Keratinocyte (primary cell): Measurements from ENCODE around the gene HSD17B14. TPM values are rescaled to one million over a fixed set of nuclear protein-coding genes. Genes with fewer than 3 reads are reported as not detected.
A peak's percentile ranks its signal among the peaks of the same experiment; 100 is the strongest.

Experiments used
- DNase-seq: peaks from one replicate; pipeline ENCODE4 v3.0.0-alpha.2; 2011; ENCODE audit warnings: low read depth, missing footprints, low spot score
- FAIRE-seq: peaks from 2 replicates; lab custom pipeline; 2011; peaks lifted over from hg19 to GRCh38; lab: Jason Lieb, UNC
- H2AFZ ChIP-seq: 2 replicates; pipeline ENCODE4 v1.6.0; 2012; ENCODE audit warnings: low read length, control low read depth, inconsistent platforms; ENCODE audit not compliant: control insufficient read depth
- H3K27ac ChIP-seq: 2 replicates; pipeline ENCODE4 v1.5.1; 2011; ENCODE audit warnings: low read length; ENCODE audit not compliant: control insufficient read depth, insufficient read depth
- H3K27me3 ChIP-seq: 3 replicates; pipeline ENCODE4 v1.6.0; 2011; ENCODE audit warnings: low read length; ENCODE audit not compliant: control insufficient read depth, insufficient read depth; ENCODE audit errors: extremely low read depth
- H3K36me3 ChIP-seq, 2 experiments: 2 replicates in 1 of 2; 3 replicates in 1 of 2; pipeline ENCODE4 v1.5.1; 2011; ENCODE audit warnings: low read length in 2 of 2, mild to moderate bottlenecking in 1 of 2; ENCODE audit not compliant: control insufficient read depth in 2 of 2, insufficient read depth in 2 of 2; ENCODE audit errors: extremely low read depth in 1 of 2
- H3K4me1 ChIP-seq: 3 replicates; pipeline ENCODE4 v1.5.1; 2011; ENCODE audit warnings: low read length; ENCODE audit not compliant: control insufficient read depth, insufficient read depth; ENCODE audit errors: extremely low read depth
- H3K4me2 ChIP-seq: 3 replicates; pipeline ENCODE4 v1.6.0; 2011; ENCODE audit warnings: low read depth, low read length; ENCODE audit not compliant: control insufficient read depth, insufficient read depth; ENCODE audit errors: extremely low read depth
- H3K4me3 ChIP-seq, 3 experiments: fragments of 200-600 bp in 1 of 3; sonication (generic) in 1 of 3; 2 replicates in 2 of 3; 3 replicates in 1 of 3; pipeline ENCODE4 v1.5.1; 2011 to 2016; ENCODE audit warnings: low read length in 3 of 3, mild to moderate bottlenecking in 3 of 3, control low read depth in 2 of 3, inconsistent platforms in 1 of 3, low read depth in 1 of 3, mixed read lengths in 1 of 3, mixed run types in 1 of 3, moderate library complexity in 1 of 3; ENCODE audit not compliant: control insufficient read depth in 2 of 3, insufficient read depth in 2 of 3; ENCODE audit errors: extremely low read depth in 1 of 3
- H3K79me2 ChIP-seq: 2 replicates; pipeline ENCODE4 v1.6.0; 2012; ENCODE audit warnings: low read length; ENCODE audit not compliant: control insufficient read depth, insufficient read depth
- H3K9ac ChIP-seq: 3 replicates; pipeline ENCODE4 v1.6.0; 2011; ENCODE audit warnings: low read length; ENCODE audit not compliant: control insufficient read depth, insufficient read depth; ENCODE audit errors: extremely low read depth
- H3K9me1 ChIP-seq: 3 replicates; pipeline ENCODE4 v1.6.0; 2011; ENCODE audit warnings: low read length; ENCODE audit not compliant: control insufficient read depth, insufficient read depth; ENCODE audit errors: extremely low read depth
- H3K9me3 ChIP-seq: 2 replicates; pipeline ENCODE4 v1.5.1; 2012; ENCODE audit warnings: low read depth, low read length; ENCODE audit not compliant: control insufficient read depth
- H4K20me1 ChIP-seq: 3 replicates; pipeline ENCODE4 v1.6.0; 2011; ENCODE audit warnings: low read length; ENCODE audit not compliant: control insufficient read depth, insufficient read depth; ENCODE audit errors: extremely low read depth
- CTCF ChIP-seq, 3 experiments: IDR thresholded peaks in 1 of 3; conservative IDR thresholded peaks in 1 of 3; optimal IDR thresholded peaks in 1 of 3; 2 replicates in 2 of 3; 3 replicates in 1 of 3; pipeline versions ENCODE3 to v1.5.1; 2011; ENCODE audit warnings: low read length in 3 of 3, mild to moderate bottlenecking in 3 of 3, moderate library complexity in 2 of 3, control low read depth in 1 of 3, inconsistent platforms in 1 of 3; ENCODE audit not compliant: insufficient read depth in 2 of 3; ENCODE audit errors: extremely low read depth in 1 of 3
- EZH2 ChIP-seq: IDR thresholded peaks from one replicate; pipeline ENCODE4 v1.6.1; 2012; ENCODE audit warnings: inconsistent platforms, mild to moderate bottlenecking, low read length, moderate library complexity
- dilution Hi-C: fragments of 300-500 bp; cut with MboI; formaldehyde crosslinking; loops from one replicate; pipeline ENCODE4 v1.7.0; 2020; ENCODE audit warnings: low sequenced_read_pairs; ENCODE audit not compliant: extremely low pct_ligation_motif_present
- polyA plus RNA-seq, 5 experiments: library from polyadenylated mRNA; depleted of rRNA in 3 of 5; stranded (reverse) in 3 of 5; stranded (forward) in 1 of 5; unstranded in 1 of 5; fragments of >200 nt; gene quantifications; 1 replicate in 1 of 5; 2 replicates in 3 of 5; 3 replicates in 1 of 5; pipeline versions ENCODE4 v1.2.1 to v1.2.3, GENCODE V29; 2011 to 2012; ENCODE audit warnings: missing spikeins in 2 of 5, low read depth in 1 of 5, low replicate concordance in 1 of 5

HSD17B14 gene
- polyA plus RNA-seq, 1 donor (not counting 4 experiments of a cell fraction or from before 2014, with no cell fraction given) = 0.92 TPM

DNA sequence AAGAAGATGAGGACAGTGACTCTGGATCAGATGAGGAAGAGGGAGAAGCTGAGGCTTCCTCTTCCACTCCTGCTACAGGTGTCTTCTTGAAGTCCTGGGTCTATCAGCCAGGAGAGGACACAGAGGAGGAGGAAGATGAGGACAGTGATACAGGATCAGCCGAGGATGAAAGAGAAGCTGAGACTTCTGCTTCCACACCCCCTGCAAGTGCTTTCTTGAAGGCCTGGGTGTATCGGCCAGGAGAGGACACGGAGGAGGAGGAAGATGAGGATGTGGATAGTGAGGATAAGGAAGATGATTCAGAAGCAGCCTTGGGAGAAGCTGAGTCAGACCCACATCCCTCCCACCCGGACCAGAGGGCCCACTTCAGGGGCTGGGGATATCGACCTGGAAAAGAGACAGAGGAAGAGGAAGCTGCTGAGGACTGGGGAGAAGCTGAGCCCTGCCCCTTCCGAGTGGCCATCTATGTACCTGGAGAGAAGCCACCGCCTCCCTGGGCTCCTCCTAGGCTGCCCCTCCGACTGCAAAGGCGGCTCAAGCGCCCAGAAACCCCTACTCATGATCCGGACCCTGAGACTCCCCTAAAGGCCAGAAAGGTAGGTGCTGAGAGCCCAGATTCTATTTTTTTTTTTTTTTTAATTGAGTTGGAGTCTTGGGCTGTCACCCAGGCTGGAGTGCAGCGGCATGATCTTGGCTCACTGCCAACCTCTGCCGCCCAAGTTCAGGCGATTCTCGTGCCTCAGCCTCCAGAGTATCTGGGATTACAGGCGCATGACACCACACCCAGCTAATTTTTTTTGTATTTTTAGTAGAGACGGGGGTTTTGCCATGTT is 38.2 kb upstream of the HSD17B14 start:
- Histone ChIP-seq H3K4me2 (peak overlapping the region; percentile 91), H3K79me2 (peaks cover 32% of the 10 kb centered on the region), H2AFZ (no peak overlapping the region), H3K27ac (peak overlapping the region; percentile 100), H3K9me1 (peaks cover 2% of the 10 kb centered on the region), H3K9ac (peak overlapping the region; percentile 100), H4K20me1 (peaks cover 15% of the 10 kb centered on the region), H3K4me3 (peak overlapping the region; percentile 99 to 100 (median 100)), H3K27me3 (no peaks in the 10 kb centered on the region), H3K36me3 (peaks cover 22 to 30% of the 10 kb centered on the region in 2 experiments), H3K9me3 (no peaks in the 10 kb centered on the region), H3K4me1 (peaks cover 8% of the 10 kb centered on the region)
- dilution Hi-C loops = no loop called here
- no peak for TF ChIP-seq CTCF (optimal IDR thresholded peaks at IDR 0.05 in 1 of 3, IDR thresholded peaks at IDR 0.05 in 1 of 3, conservative IDR thresholded peaks at IDR 0.05 in 1 of 3; ENCODE audit: extremely low read depth in 1 of 3, insufficient read depth in 2 of 3, low read length in 3 of 3)
- DNase-seq (peak; percentile 40), FAIRE-seq (no peak)

- peak overlapping the region; percentile 100 for H3K9ac ChIP-seq
- dilution Hi-C loops = no loop called here
- H3K36me3 ChIP-seq = peaks cover 22 to 30% of the 10 kb centered on the region in 2 experiments
- peak overlapping the region; percentile 99 to 100 (median 100) for H3K4me3 ChIP-seq
- no peak overlapping the region for H2AFZ ChIP-seq
- H3K79me2 ChIP-seq = peaks cover 32% of the 10 kb centered on the region
- DNase-seq (no peak), FAIRE-seq (no peak)
- H4K20me1 ChIP-seq = peaks cover 15% of the 10 kb centered on the region
- H3K9me3 ChIP-seq = no peaks in the 10 kb centered on the region
- peak overlapping the region; percentile 100 for H3K27ac ChIP-seq
- H3K9me1 ChIP-seq = peaks cover 2% of the 10 kb centered on the region
- peaks cover 8% of the 10 kb centered on the region for H3K4me1 ChIP-seq
- peak overlapping the region; percentile 91 for H3K4me2 ChIP-seq
- H3K27me3 ChIP-seq = no peaks in the 10 kb centered on the region
- TF ChIP-seq CTCF (optimal IDR thresholded peaks at IDR 0.05 in 1 of 3, IDR thresholded peaks at IDR 0.05 in 1 of 3, conservative IDR thresholded peaks at IDR 0.05 in 1 of 3; ENCODE audit: extremely low read depth in 1 of 3, insufficient read depth in 2 of 3, low read length in 3 of 3) (no peak), EZH2 (no peak)
Measured at GRCh38 chr19:48873476-48874302, 37.4 kb upstream of the HSD17B14 start.
